Hematopoietic multipotent progenitor cell treated with erythropoietin and hydrocortisone succinate and interleukin-3 and kit ligand, for 17 days (in vitro differentiated cells): ENCODE results near the gene ADNP.
"Not testable (repeated sequence)": the region's sequence is repeated elsewhere in the genome, so short reads cannot be mapped to it uniquely, and the experiment has no call there.

Source experiments
- DNase-seq: peaks from one replicate; pipeline ENCODE4 v3.0.0-alpha.2; 2015; ENCODE audit warnings: low spot score

The ADNP gene

GRCh38 chr20:50900261-50900660 lies 31.0 kb downstream of the ADNP start:
- DNase-seq, result no peak

GRCh38 chr20:50898475-50898874 lies 32.8 kb downstream of the ADNP start:
- no peak for DNase-seq

DNA sequence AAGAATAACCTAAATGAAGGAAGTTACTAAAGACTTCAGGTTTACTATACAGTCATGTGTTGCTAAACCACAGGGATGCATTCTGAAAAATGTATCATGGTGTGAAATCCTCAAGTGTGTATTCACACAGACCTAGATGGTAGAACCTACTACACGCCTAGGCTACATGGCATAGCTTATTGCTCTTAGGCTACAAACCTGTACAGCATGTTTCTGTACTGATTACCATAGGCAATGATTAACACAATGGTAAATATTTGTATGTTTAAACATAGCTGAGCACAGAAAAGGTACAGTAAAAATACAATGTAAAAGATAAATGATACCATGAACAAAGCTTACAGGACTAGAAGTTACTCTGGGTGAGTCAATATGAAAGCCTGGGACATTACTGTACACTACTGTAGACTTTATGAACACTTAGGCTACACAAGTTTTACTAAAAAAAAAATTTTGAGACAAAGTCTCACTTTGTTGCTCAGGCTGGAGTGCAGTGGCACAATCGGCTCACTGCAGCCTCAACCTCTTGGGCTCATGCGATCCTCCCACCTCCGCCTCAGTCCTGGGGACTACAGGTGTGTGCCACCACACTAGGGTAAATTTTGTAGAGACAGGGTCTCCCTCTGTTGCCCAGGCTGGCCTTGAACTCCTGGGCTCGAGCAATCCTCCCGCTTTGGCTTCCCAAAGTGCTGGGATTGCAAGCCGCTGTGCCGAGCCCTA lies 36.0 kb downstream of the ADNP start:
- no peak for DNase-seq

DNA sequence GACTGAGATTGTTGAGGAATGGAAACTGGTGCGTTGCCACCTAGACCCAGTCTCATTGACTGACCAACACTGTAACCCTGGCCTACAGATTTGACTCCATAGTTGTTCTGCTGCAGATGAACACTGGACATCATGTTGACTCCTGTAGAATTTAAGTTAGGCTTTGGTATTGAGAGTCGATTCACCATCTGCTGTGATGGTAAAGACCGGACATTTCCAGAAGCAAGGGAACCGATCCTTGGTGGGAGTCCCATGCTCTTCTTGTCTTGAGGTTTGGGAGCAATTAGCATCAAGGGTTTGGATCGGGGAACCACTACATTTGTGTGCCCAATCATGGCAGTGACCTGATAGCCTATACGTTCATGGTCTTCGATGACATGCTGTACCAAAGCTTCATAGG lies 37.6 kb downstream of the ADNP start:
- no peak for DNase-seq

GRCh38 chr20:50892394-50892793 lies 38.8 kb downstream of the ADNP start:
- DNase-seq, result no peak

- no peak for DNase-seq
Measured at GRCh38 chr20:50891138-50891537, 40.1 kb downstream of the ADNP start.

DNA sequence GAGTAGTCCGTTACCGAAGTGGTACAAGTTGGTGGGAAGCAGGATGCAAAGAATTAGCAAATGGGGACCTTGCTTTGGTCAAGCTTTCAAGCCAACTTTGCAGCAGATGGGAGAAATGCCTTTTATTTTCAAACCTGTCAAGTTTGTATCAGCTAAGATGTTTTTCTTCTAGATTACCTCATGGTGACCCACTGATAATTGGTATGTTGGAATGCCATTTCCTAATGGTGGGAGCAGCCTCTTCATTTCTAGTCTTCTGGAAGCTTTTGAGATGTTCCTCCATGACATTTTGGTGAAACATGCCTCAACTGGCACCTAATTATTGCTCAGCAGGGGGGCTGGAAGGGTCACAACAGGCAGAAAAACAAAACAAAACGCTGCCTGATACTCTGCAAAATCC lies 43.7 kb downstream of the ADNP start:
- DNase-seq, result no peak

- DNase-seq, result no peak
Measured at GRCh38 chr20:50886184-50886790, 45.0 kb downstream of the ADNP start.

DNA sequence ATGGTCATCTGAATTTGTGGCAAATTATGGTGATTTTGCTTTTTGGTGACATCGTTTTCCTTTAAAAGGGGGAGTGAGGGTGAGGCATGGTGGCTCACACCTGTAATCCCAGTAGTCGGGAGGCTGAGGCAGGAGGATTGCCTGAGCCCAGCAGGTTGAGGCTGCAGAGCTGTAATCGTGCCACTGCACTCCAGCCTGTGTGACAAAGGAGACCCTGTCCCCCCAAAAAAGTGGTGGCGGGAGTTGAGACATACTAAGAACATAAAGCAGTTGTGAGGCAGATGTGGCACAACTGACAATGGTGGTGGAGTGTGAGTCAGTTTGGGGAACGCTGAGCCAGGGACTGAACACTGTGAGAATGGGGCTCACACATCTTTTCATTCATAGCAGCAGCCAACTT lies 45.5 kb downstream of the ADNP start:
- DNase-seq, result no peak

DNA sequence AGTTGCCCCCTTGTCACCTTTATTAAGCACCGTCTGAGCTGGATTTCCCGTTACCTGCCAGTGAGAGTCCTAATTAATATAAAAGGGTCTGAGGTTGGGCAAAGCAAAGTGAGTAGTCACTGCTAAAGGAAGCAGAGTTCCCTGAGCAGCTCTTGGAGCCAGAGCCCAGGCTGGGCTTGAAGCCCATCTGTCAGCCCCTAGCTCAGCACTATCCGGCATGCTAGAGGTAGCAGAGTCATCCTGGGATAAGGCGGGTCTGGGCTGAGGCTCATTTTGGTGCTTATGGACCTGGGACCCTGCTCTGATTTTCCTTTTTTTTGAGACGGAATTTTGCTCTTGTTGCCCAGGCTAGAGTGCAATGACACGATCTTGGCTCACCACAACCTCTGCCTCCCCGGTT lies 46.2 kb downstream of the ADNP start:
- no peak for DNase-seq

DNA sequence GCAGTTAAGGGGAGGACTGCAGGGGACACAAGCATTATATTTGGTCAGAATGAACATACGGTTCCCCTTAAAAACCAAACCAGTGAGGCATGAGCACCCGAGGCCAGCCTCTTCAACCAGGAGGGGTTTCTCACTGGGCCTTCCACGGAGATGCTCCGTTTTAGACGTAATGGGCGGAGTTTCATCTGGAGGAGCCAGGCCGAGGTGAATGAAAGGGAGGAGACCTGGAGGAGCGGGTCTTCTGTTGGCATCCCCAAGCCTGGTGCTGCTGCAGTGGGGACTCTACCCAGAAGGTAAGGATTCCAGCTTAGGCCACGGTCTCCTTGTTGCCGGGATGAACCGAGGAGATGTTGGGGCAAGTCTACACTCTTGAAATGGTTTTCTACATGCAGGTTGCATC lies 47.4 kb downstream of the ADNP start:
- no peak for DNase-seq

DNA sequence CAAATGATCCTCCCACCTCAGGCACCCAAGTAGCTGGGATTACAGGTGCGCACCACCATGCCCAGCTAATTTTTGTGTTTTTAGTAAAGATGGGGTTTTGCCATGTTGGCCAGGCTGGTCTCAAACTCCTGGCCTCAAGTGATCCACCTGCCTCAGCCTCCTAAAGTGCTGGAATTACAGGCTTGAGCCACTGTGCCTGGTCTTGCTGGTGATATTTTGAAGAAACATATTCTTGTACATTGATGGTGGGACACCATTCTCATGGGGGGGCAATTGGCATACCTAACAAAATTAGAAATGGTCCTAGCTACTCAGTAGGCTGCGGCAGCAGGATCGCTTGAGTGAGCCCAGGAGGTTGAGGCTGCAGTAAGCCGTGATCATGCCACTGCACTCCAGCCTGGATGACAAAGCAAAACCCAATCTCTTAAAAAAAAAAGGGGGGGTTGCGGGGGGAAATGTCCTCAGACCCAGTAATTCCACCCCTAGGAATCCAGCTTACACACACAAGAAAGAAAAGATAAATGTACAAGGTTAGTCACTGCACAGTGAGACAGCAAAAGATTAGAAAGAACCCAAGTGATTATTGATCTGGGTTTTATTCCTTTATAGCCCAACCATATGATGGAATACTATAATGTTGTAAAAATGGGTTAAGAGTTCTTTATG lies 49.3 kb downstream of the ADNP start:
- not testable (repeated sequence) for DNase-seq

- DNase-seq, result no peak
Measured at GRCh38 chr20:50879649-50880550, 51.3 kb downstream of the ADNP start.

DNA sequence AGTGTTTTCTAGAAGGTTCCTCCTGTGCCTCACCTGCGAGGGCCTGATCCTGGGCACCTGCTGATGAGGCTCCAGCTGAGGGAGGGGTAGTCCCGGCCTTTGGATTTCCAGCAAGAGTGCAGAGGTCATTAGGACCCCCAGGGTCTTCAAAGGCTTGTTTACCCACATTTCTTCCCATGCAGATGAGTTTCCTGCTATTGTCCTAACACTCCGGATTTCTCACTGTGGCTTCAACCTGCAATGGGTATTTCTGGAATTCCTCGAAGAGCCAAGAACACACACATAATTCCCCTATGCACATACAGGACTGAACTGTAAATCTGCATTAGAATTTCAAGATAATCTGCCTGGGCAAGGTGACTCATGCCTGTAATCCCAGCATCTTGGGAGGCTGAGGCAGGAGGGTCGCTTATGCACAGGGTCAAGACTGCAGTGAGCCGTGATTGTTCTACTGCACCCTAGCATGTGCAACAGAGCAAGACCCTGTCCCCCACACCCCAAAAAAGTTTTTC lies 53.9 kb downstream of the ADNP start:
- no peak for DNase-seq

DNA sequence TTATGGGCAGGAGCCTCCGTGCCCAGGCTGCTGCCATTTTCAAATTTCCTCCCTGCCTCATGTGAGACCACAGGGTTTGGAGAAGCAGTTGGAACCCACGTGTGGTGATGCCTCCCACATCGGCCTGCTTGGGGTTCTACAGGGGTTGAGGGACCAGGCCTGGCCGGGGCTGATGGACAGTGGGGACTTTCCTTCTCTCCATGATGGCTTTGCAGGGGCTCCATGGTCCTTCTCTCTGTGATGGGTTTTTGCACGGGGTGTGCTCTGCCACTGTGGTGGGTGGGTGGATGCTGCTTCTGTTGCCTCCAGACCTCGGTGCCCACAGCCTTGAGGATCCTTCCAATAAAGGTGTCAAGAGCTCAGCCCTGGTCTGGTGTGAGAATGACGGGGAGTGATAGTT lies 54.4 kb downstream of the ADNP start:
- DNase-seq, result no peak

DNA sequence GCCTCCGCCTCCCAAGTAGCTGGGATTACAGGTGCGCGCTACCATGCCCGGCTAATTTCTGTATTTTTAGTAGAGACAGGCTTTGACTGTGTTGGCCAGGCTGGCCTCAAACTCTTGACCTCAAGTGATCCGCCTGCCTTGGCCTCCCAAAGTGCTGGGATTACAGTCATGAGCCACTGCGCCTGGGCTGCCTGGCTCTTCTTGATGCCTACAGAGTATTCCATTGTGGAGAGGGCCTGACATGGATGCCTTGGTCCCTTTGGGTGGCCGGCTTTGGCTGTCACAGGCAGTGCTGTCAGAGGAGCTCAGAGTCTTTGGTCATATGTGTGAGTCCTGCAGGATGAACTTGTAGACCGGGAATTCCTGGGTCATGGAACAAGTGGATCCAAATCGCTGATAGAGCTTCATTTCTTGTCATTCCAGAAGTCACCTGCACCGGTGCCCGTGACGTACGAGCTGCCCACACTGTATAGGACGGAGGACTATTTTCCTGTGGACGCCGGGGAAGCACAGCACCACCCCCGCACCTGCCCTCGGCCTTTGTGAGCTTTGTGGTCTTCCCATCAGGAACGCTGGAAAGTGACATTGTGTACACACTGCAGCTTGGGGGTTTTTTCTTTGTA lies 55.1 kb downstream of the ADNP start:
- DNase-seq, result no peak

- no peak for DNase-seq
Measured at GRCh38 chr20:50874758-50875665, 56.2 kb downstream of the ADNP start.

GRCh38 chr20:50874111-50874757 lies 57.0 kb downstream of the ADNP start:
- no peak for DNase-seq

- DNase-seq, result no peak
Measured at GRCh38 chr20:50873585-50873984, 57.7 kb downstream of the ADNP start.
